Left lobe of liver (tissue), 2 donors: ENCODE measurements around the gene HOXA4. TPM values are rescaled to one million over a fixed set of nuclear protein-coding genes. Genes with fewer than 3 reads are reported as not detected.
A peak's percentile ranks its signal among the peaks of the same experiment; 100 is the strongest.

ENCODE experiments used
- ATAC-seq: fragments of 200-7000 bp; cut with Tn5 transposase; one replicate; pipeline ENCODE4 v1.9.1; 2020; ENCODE audit warnings: mild to moderate bottlenecking, moderate library complexity
- DNase-seq: peaks from one replicate; pipeline ENCODE4 v3.0.0-alpha.2; 2020; ENCODE audit warnings: low spot score
- total RNA-seq: library from RNA; stranded (reverse); gene quantifications from one replicate; pipeline ENCODE4 v1.2.1, GENCODE V29; 2021
- donor health status: DM: no; HTN: no; CAD: no; lungs with moderate emphysema.
- donor health status: DM: no; HTN: yes; CAD: no.

Gene HOXA4
- total RNA-seq, 1 donor from 2014 or later: 0.43 TPM

GRCh38 chr7:27169658-27170425 lies 39.3 kb upstream of the HOXA4 start:
- ATAC-seq: no peak
- DNase-seq: no peak

- DNase-seq: no peak
- ATAC-seq: no peak
Observed at GRCh38 chr7:27168265-27168947, 37.8 kb upstream of the HOXA4 start.

- DNase-seq (no peak), ATAC-seq (no peak)
Observed at GRCh38 chr7:27167916-27168264, 37.3 kb upstream of the HOXA4 start.

- no peak for DNase-seq
- no peak for ATAC-seq
Observed at GRCh38 chr7:27166531-27167505, 36.3 kb upstream of the HOXA4 start.

GRCh38 chr7:27165996-27166530 lies 35.5 kb upstream of the HOXA4 start:
- DNase-seq (no peak), ATAC-seq (no peak)

- ATAC-seq: no peak
- DNase-seq: no peak
Observed at GRCh38 chr7:27165089-27165995, 34.8 kb upstream of the HOXA4 start, which contains the start of gene HOXA9. Gene HOXA9 (minus strand): TSS chr7:27165537. CDS start chr7:27165457, 80 bp downstream.

- DNase-seq: no peak
- no peak for ATAC-seq
Observed at GRCh38 chr7:27164367-27165088, 34.0 kb upstream of the HOXA4 start.

- no peak for DNase-seq
- no peak for ATAC-seq
Observed at GRCh38 chr7:27164045-27164366, 33.4 kb upstream of the HOXA4 start.

- DNase-seq (no peak), ATAC-seq (no peak)
Observed at GRCh38 chr7:27163288-27164044, 32.9 kb upstream of the HOXA4 start.

- no peak for ATAC-seq
- no peak for DNase-seq
Observed at GRCh38 chr7:27162561-27163287, 32.2 kb upstream of the HOXA4 start.

- no peak for ATAC-seq
Observed at GRCh38 chr7:27161721-27162560, 31.4 kb upstream of the HOXA4 start.

GRCh38 chr7:27161214-27161720 lies 30.7 kb upstream of the HOXA4 start:
- ATAC-seq (peak; percentile 10), DNase-seq (no peak)

More at GRCh38 chr7:27161721-27162560, 31.4 kb upstream of the HOXA4 start:
- no peak for DNase-seq

- DNase-seq: peak; percentile 80
- ATAC-seq: peak; percentile 95
Observed at GRCh38 chr7:27160546-27161213, 30.1 kb upstream of the HOXA4 start.

- no peak for DNase-seq
- ATAC-seq: peak; percentile 9
Observed at GRCh38 chr7:27160145-27160545, 29.6 kb upstream of the HOXA4 start.

- ATAC-seq (no peak), DNase-seq (no peak)
Observed at GRCh38 chr7:27159266-27160144, 28.9 kb upstream of the HOXA4 start.
